Glomerular endothelial cell (primary cell): ENCODE results near the gene IL6ST. TPM values are rescaled to one million over a fixed set of nuclear protein-coding genes. Genes with fewer than 3 reads are reported as not detected.

Source experiments
- DNase-seq: peaks from one replicate; pipeline ENCODE4 v3.0.0-alpha.2; 2011; ENCODE audit warnings: low read depth, low spot score; ENCODE audit errors: extremely low read depth
- total RNA-seq: library from RNA; depleted of rRNA; stranded (reverse); fragments of >200 nt; gene quantifications from 2 replicates; pipeline ENCODE4 v1.2.3, GENCODE V29; 2015

The IL6ST gene
- total RNA-seq, 1 donor from 2014 or later, result 434 TPM

GRCh38 chr5:55923865-55924500 is 70.8 kb downstream of the IL6ST start:
- DNase-seq, result no peak

GRCh38 chr5:55923177-55923771 is 71.5 kb downstream of the IL6ST start:
- peak; percentile 33 for DNase-seq

GRCh38 chr5:55921617-55922016 is 73.1 kb downstream of the IL6ST start:
- no peak for DNase-seq

GRCh38 chr5:55920784-55921183 is 74.0 kb downstream of the IL6ST start:
- no peak for DNase-seq

GRCh38 chr5:55919625-55920024 is 75.1 kb downstream of the IL6ST start:
- DNase-seq, result no peak

- DNase-seq, result no peak
Measured at GRCh38 chr5:55918087-55919035, 76.4 kb downstream of the IL6ST start.

- no peak for DNase-seq
Measured at GRCh38 chr5:55917402-55918086, 77.2 kb downstream of the IL6ST start.

- no peak for DNase-seq
Measured at GRCh38 chr5:55916986-55917385, 77.8 kb downstream of the IL6ST start.

GRCh38 chr5:55915783-55916182 is 79.0 kb downstream of the IL6ST start:
- no peak for DNase-seq

GRCh38 chr5:55914971-55915370 is 79.8 kb downstream of the IL6ST start:
- no peak for DNase-seq

- DNase-seq, result no peak
Measured at GRCh38 chr5:55913466-55914413, 81.0 kb downstream of the IL6ST start.

GRCh38 chr5:55911784-55912653 is 82.7 kb downstream of the IL6ST start:
- no peak for DNase-seq

GRCh38 chr5:55908804-55909203 is 86.0 kb downstream of the IL6ST start:
- no peak for DNase-seq

GRCh38 chr5:55907927-55908326 is 86.8 kb downstream of the IL6ST start:
- no peak for DNase-seq

GRCh38 chr5:55905251-55905650 is 89.5 kb downstream of the IL6ST start:
- no peak for DNase-seq

GRCh38 chr5:55904152-55904551 is 90.6 kb downstream of the IL6ST start:
- no peak for DNase-seq

GRCh38 chr5:55903121-55903701 is 91.6 kb downstream of the IL6ST start:
- DNase-seq, result no peak

GRCh38 chr5:55902696-55903095 is 92.1 kb downstream of the IL6ST start:
- DNase-seq, result no peak

GRCh38 chr5:55900776-55901175 is 94.0 kb downstream of the IL6ST start:
- no peak for DNase-seq
